HUES6 (cell line): ENCODE results near the gene PHLDA3.

ENCODE experiments used
- H3K27ac ChIP-seq: 2 replicates; pipeline ENCODE4 v1.7.0; 2013; ENCODE audit warnings: low read depth, mild to moderate bottlenecking, low read length, inconsistent platforms
- H3K27me3 ChIP-seq: 2 replicates; pipeline ENCODE4 v1.6.1; 2013; ENCODE audit warnings: low read length; ENCODE audit not compliant: control insufficient read depth, insufficient read depth
- H3K36me3 ChIP-seq: 2 replicates; pipeline ENCODE4 v1.6.1; 2013; ENCODE audit warnings: low read length; ENCODE audit not compliant: control insufficient read depth, insufficient read depth
- H3K4me1 ChIP-seq: 2 replicates; pipeline ENCODE4 v1.6.1; 2013; ENCODE audit warnings: low read length; ENCODE audit not compliant: control insufficient read depth, insufficient read depth
- H3K4me3 ChIP-seq: 2 replicates; pipeline ENCODE4 v1.5.1; 2013; ENCODE audit warnings: low read depth, low read length
- H3K9ac ChIP-seq: one replicate; pipeline ENCODE4 v1.6.1; 2013; ENCODE audit warnings: mild to moderate bottlenecking, low read length
- H3K9me3 ChIP-seq: 2 replicates; pipeline ENCODE4 v1.6.1; 2013; ENCODE audit warnings: low read depth, low read length; ENCODE audit not compliant: control insufficient read depth, insufficient read depth

The PHLDA3 gene

DNA sequence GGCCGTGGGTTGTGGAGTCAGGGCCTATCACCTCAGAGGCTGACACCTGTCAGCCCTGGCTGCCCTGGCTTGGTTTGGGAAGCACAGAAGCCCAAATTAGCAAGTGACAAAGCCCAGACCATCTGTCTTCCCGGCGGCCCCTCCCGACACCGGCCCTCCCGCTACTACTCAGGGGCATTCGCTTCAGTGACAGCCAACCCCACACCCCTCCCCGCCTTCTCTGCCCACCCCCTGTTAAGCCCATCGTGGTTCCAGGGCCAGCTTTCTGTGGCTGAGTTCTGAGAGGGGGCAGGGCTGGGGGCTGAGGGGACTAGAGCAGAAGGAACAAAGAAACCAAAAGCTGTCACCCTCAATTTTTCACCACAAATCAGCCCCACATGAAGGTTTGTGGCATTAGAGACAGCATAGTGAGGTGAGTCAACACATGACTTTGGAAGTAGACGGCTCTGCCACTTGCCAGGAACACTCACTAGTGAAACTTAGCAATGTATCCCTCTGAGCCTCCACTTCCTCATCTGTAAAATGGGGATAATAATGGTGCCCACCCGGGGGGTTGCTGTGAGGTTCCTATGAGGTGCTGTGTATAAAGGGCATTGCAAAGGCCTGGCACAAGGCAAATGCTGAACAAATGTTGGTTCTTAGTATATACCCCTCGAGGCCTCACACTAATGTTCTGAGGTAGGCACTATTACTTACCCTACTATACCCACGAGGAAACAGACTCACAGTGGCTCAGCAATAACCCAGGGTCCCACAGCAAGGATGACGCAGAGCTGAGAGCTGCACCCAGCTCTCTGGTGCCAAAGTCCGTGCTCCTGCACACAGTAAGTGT, 42.3 kb downstream of the PHLDA3 start:
- Histone ChIP-seq H3K4me1 (peaks cover 7% of the 10 kb centered on the region; the same call in 1 of the 2 replicates), H3K27me3 (no peaks in the 10 kb centered on the region)

DNA sequence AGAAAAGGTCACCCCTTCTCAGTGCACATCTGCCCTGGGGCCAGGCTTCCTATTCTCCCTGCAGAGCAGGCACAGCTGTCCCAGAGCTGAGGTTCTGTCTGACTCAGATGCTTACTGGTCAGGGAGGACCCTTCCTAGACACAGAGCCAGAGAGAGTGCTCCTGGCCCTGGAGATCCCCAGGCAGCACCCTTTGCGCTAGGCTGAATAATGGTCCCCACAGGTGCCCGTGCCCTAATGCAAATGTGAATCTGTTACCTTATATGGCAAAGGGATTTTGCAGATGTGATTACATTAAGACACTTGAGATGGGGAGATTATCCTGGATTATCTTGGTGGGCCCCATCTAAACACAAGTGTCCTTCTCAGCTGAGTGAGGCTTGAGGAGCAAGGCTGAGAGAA, 44.8 kb downstream of the PHLDA3 start:
- Histone ChIP-seq H3K27me3 (no peaks in the 10 kb centered on the region), H3K4me3 (no peak overlapping the region), H3K9me3 (no peaks in the 10 kb centered on the region; the same call in 1 of the 2 replicates), H3K27ac (no peak overlapping the region), H3K4me1 (peaks cover 20% of the 10 kb centered on the region; the same call in 1 of the 2 replicates), H3K36me3 (no peaks in the 10 kb centered on the region), H3K9ac (no peak overlapping the region)

More for the DNA sequence above, 42.3 kb downstream of the PHLDA3 start:
- no peak overlapping the region for H3K4me3 ChIP-seq
- H3K9ac ChIP-seq = no peak overlapping the region
- no peaks in the 10 kb centered on the region for H3K36me3 ChIP-seq
- no peaks in the 10 kb centered on the region; the same call in 1 of the 2 replicates for H3K9me3 ChIP-seq
- no peak overlapping the region for H3K27ac ChIP-seq

DNA sequence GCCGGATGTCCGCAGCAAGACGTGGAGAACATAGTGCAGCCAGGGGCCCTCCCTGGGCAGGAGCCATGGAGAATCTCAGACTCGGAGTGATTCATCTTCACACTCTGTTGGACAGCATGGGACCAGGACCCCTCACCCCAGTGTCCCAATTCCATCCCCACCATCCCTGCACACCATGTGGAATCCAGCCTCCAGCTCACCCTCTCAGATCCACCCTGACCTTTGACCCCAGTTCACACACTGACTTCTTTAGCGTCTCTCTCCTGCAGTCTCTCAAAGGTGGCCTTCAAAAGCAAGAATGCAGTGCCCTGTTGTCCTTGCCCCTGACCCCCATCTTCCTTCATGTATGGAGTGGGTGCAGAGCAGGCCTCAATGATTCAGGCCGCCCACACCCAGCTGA, 45.3 kb downstream of the PHLDA3 start:
- Histone ChIP-seq H3K27me3 (no peaks in the 10 kb centered on the region), H3K4me3 (no peak overlapping the region), H3K36me3 (no peaks in the 10 kb centered on the region), H3K27ac (no peak overlapping the region), H3K9ac (no peak overlapping the region), H3K4me1 (peaks cover 20% of the 10 kb centered on the region; the same call in 1 of the 2 replicates), H3K9me3 (no peaks in the 10 kb centered on the region; the same call in 1 of the 2 replicates)

DNA sequence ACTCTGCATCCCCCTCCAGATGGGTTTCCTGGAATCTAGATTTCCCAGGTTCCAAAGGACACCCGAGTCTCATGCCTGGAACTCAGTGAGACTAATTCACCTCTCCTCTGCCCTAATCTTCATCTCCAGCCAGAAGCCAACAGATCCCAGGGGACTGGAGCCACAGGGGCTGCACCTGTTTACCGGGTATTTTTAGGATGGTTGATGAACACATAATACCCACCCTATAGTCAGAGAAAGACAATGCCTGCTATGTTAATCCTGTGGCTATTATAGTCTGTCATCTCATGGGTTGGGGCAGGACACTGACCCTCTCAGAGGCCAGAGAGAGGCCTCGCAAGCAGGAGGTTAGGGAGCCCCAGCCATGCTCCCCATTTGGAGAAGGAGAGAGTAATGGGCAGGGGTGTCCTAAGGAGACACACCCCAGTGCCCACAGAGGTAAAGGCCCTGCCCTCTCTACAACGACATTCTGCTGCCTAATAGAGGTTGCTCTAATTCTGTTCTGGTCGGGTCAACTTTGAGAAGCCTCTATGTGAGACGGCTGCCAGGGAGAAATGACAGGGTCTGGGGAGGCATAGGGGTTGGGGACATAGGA, 46.5 kb downstream of the PHLDA3 start:
- Histone ChIP-seq H3K4me1 (peaks cover 20% of the 10 kb centered on the region; the same call in 1 of the 2 replicates), H3K4me3 (no peak overlapping the region), H3K9me3 (no peaks in the 10 kb centered on the region; the same call in 1 of the 2 replicates), H3K9ac (no peak overlapping the region), H3K27me3 (no peaks in the 10 kb centered on the region), H3K36me3 (no peaks in the 10 kb centered on the region), H3K27ac (no peak overlapping the region)

DNA sequence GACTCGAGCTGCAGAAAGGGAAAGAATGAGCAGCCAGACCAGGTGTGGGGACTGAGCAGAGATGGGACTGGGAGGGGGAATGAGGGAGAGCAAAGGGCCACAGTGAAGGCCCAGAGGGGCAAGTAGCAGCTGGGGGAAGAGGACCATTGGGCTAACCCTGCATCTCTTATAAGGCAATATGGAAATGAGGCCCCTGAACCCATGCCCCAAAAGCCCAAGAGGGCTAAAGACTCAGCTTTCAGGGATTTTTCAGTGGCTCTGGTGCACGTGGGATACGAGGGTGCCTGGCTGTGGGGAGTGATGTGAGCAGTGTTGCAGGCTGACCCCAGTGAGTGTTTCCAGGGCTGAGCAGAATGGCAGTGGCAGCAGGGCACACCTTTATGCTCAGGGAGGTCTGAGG, 47.0 kb downstream of the PHLDA3 start:
- Histone ChIP-seq H3K9me3 (no peaks in the 10 kb centered on the region; the same call in 1 of the 2 replicates), H3K27ac (no peak overlapping the region), H3K27me3 (no peaks in the 10 kb centered on the region), H3K4me1 (peaks cover 20% of the 10 kb centered on the region; the same call in 1 of the 2 replicates), H3K4me3 (no peak overlapping the region), H3K36me3 (no peaks in the 10 kb centered on the region), H3K9ac (no peak overlapping the region)

DNA sequence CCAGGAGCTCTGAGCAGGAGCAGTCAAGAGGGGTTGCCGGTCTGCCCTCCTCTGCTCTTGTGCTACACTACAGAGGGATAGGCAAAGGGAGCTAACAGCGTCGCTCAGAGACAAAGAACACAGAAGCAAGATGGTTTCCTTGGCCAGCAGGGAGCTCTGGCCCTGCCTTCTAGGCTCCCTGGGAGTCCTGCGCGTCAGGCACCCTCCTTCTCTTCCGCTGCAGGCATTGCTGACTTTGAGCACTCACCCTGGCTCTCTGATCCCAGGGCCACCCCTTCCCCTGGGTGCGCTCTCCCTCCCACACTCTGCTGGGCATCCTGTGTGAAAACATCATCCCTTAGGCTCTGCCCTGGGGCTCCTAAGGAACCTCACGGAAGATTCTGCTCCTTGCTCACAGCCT, 47.9 kb downstream of the PHLDA3 start:
- H3K4me3 ChIP-seq = no peak overlapping the region
- H3K9me3 ChIP-seq = no peaks in the 10 kb centered on the region; the same call in 1 of the 2 replicates
- peaks cover 18% of the 10 kb centered on the region; the same call in 1 of the 2 replicates for H3K4me1 ChIP-seq
- H3K9ac ChIP-seq = no peak overlapping the region
- H3K36me3 ChIP-seq = no peaks in the 10 kb centered on the region
- no peak overlapping the region for H3K27ac ChIP-seq
- H3K27me3 ChIP-seq = no peaks in the 10 kb centered on the region

DNA sequence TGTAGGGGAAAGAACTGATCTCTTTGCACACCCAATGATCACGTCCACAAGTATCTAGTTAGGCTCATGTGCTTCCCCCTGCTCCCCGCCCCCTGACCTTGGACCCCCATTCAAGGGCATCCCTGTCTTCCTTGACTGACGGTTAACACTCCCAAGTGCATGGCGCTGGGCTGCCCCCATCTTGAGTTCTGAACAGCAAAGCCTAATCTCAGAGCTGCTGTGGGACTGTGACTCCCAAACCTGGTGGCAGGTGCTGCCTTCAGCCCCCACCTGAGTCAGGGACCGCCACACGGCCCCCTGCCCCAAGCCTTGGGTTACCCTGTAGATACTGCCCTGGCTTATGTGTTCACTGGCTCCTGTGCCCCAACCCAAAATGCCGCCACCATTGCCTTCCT, 48.4 kb downstream of the PHLDA3 start:
- Histone ChIP-seq H3K27ac (no peak overlapping the region), H3K9me3 (no peaks in the 10 kb centered on the region; the same call in 1 of the 2 replicates), H3K9ac (no peak overlapping the region), H3K27me3 (no peaks in the 10 kb centered on the region), H3K4me3 (no peak overlapping the region), H3K36me3 (no peaks in the 10 kb centered on the region), H3K4me1 (peaks cover 18% of the 10 kb centered on the region; the same call in 1 of the 2 replicates)

DNA sequence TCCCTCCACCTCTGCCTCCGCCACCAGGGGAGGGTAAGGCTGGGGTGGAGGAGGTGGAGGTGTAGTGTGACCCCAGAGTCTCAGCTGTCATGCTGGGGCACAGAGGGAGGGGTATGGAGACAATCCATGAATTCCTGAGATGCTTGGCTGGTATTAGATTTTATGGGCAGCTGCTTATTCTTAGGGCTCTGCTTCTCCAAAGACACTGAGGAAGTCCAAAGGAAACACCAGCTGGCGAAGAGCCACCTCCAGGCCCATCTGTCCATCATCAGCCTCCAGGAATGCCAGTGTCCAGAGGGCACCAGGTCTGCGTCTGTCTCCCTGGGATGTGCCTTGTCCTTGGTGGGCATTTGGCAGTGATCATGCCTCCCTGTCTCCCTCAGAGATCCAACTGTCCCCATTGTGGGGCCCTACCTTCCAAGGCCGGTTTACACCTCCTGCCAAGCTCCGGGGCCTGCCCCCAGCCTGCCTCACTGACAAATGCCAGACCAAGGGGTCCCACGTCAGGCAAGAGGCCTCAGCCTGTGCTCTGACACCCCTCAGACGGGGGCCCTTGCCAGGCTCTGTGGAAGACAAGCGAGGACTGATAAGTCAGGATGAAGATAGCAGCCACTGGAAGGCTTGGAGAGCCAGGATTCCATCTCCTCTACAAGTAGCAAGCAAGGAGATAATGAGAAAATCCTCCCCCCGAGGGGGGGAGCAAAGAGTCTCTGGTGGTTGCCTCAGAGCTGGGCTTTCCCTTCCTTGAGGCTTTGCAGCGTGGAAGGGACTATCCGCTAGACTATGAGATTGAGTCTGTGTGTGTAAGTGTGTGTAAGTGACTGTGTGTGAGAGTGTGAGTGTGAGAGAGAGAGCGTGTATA, 49.0 kb downstream of the PHLDA3 start:
- peaks cover 18% of the 10 kb centered on the region; the same call in 1 of the 2 replicates for H3K4me1 ChIP-seq

DNA sequence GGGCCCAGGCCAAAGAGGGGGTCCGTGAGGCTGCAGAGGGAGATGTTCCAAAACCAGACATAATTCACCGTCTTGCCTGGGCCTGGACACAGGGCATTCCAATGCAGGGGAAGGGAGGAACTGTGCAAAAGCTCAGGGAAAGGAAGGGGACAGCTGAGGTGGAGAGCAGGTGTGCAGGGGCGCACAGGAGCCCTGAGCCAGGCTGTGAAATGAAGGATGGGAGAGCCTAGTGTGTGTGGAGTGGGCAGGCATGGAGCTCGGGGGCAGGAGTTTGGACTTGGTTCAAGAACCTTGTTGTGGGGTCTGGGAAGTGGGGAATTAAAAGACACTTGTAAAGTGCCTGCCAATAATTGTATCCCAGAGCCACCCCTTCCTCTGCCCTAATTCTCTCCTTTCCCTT, 49.7 kb downstream of the PHLDA3 start:
- Histone ChIP-seq H3K9me3 (peaks cover 7% of the 10 kb centered on the region; the same call in 1 of the 2 replicates), H3K27me3 (no peaks in the 10 kb centered on the region), H3K4me3 (no peak overlapping the region), H3K9ac (no peak overlapping the region), H3K36me3 (no peaks in the 10 kb centered on the region), H3K4me1 (peaks cover 18% of the 10 kb centered on the region; the same call in 1 of the 2 replicates), H3K27ac (no peak overlapping the region)

More for the DNA sequence above, 49.0 kb downstream of the PHLDA3 start:
- Histone ChIP-seq H3K9ac (no peak overlapping the region), H3K27ac (no peak overlapping the region), H3K36me3 (no peaks in the 10 kb centered on the region), H3K27me3 (no peaks in the 10 kb centered on the region), H3K9me3 (peaks cover 4% of the 10 kb centered on the region; the same call in 1 of the 2 replicates), H3K4me3 (no peak overlapping the region)

DNA sequence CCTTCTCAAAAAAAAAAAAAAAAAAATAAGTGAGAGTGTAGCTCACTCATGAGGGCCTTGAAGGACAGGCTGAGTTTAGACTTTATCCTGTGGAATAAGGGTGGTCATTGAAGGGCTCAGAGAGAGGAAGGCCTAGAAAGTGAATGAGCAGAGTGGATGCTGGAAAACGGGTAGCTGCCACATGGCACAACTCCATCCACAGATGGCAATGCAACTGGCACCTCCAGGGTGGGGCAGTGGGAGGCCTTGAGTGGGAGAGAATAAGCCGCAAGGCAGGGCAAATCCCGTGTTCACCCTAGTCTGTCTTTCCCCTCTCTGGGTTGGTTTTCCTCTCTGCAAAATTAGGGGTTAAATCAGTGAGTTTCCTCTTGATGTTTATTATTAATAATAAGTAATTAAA, 50.5 kb downstream of the PHLDA3 start:
- Histone ChIP-seq H3K27ac (no peak overlapping the region), H3K9me3 (peaks cover 7% of the 10 kb centered on the region; the same call in 1 of the 2 replicates), H3K36me3 (no peaks in the 10 kb centered on the region), H3K4me1 (peaks cover 18% of the 10 kb centered on the region; the same call in 1 of the 2 replicates), H3K27me3 (no peaks in the 10 kb centered on the region), H3K4me3 (no peak overlapping the region), H3K9ac (no peak overlapping the region)
